Measurements from ENCODE around the gene CDK5. TPM values are rescaled to one million over a fixed set of nuclear protein-coding genes. Genes with fewer than 3 reads are reported as not detected.
A peak's percentile ranks its signal among the peaks of the same experiment; 100 is the strongest.

Gene CDK5
- total and polyA plus RNA-seq, 9 of the 15 experiments (the other 6 are each of a cell fraction or from before 2014, with no cell fraction given) = 3.2 to 38.0 (median 27.5) TPM

- TF ChIP-seq TEAD1 (CRISPR knock-in tag; IDR thresholded peaks at IDR 0.05) (0 out of 4 replicates have a peak, but pooled peaks of 1 of the 2 experiments have one; percentile 22), DDX20 (tag; IDR thresholded peaks at IDR 0.05; ENCODE audit: low read depth) (no peak), MAFG (tag; conservative IDR thresholded peaks at IDR 0.05) (no peak), JUND (IDR thresholded peaks at IDR 0.05; ENCODE audit: borderline replicate concordance, low read depth, low read length) (peak; percentile 61), JUND (tag; IDR thresholded peaks at IDR 0.05; ENCODE audit: borderline replicate concordance, low read depth, low read length) (no peak; the same call in 2 of the 3 replicates), FOSL1 (tag; conservative IDR thresholded peaks at IDR 0.05) (peak; percentile 31; the same call in 1 of the 2 replicates), MTA3 (IDR thresholded peaks at IDR 0.05; ENCODE audit: borderline replicate concordance) (peak; percentile 79; the same call in 1 of the 2 replicates), HIVEP1 (CRISPR knock-in tag; IDR thresholded peaks at IDR 0.05) (0 out of 2 replicates have a peak, but pooled peaks have one; percentile 28), ZNF79 (CRISPR knock-in tag; IDR thresholded peaks at IDR 0.05; ENCODE audit: low read depth) (no peak), RHOXF2B (CRISPR knock-in tag; conservative IDR thresholded peaks at IDR 0.05) (no peak), KLF16 (IDR thresholded peaks at IDR 0.05) (no peak), U2AF1 (optimal IDR thresholded peaks at IDR 0.05; ENCODE audit: low read depth, low read length) (peak; percentile 84), BACH1 (tag; IDR thresholded peaks at IDR 0.05) (no peak), KDM4B (IDR thresholded peaks at IDR 0.05; ENCODE audit: borderline replicate concordance in 2 of 2, low read depth in 1 of 2) (peak in 1 of 2 experiments; percentile 40; a peak in 1 of 4 replicates), ZNF224 (CRISPR knock-in tag; IDR thresholded peaks at IDR 0.05) (no peak), PHF8 (IDR thresholded peaks at IDR 0.05; ENCODE audit: borderline replicate concordance, low read length) (peak; percentile 95), PCBP1 (IDR thresholded peaks at IDR 0.05; ENCODE audit: low read depth, low read length, poor library complexity, severe bottlenecking) (no peak), ZKSCAN8 (CRISPR knock-in tag; IDR thresholded peaks at IDR 0.05) (no peak), ZC3H11A (IDR thresholded peaks at IDR 0.05; ENCODE audit: low read depth, low read length) (no peak), SAFB (IDR thresholded peaks at IDR 0.05; ENCODE audit: borderline replicate concordance, low read depth, low read length) (peak; percentile 39; the same call in 1 of the 2 replicates), TEAD4 (IDR thresholded peaks at IDR 0.05; ENCODE audit: low read length) (no peak; the same call in 1 of the 2 replicates), TEAD4 (CRISPR knock-in tag; IDR thresholded peaks at IDR 0.05; ENCODE audit: borderline replicate concordance) (no peak), ZFP36 (IDR thresholded peaks at IDR 0.05; ENCODE audit: low read depth, low read length, partially characterized antibody) (no peak)
- TF ChIP-seq, protein P1, sequence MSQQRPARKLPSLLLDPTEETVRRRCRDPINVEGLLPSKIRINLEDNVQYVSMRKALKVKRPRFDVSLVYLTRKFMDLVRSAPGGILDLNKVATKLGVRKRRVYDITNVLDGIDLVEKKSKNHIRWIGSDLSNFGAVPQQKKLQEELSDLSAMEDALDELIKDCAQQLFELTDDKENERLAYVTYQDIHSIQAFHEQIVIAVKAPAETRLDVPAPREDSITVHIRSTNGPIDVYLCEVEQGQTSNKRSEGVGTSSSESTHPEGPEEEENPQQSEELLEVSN (IDR thresholded peaks at IDR 0.05; ENCODE audit: borderline replicate concordance in 1 of 2, extremely low read depth in 1 of 2, insufficient read depth in 1 of 2, insufficient read length in 1 of 2, low read depth in 1 of 2, low read length in 1 of 2, poor library complexity in 1 of 2, severe bottlenecking in 1 of 2) = peak; percentile 30 to 62
Observed at GRCh38 chr7:151080522-151081169, 22.9 kb upstream of the CDK5 start, which contains the start of gene FASTK (continued).

All from K562 (cell line).